ELR (cell line): ENCODE results near the gene GAK.

Experiments
- DNase-seq: peaks from one replicate; pipeline ENCODE4 v3.0.0-alpha.2; 2015; ENCODE audit warnings: low read depth

GAK gene

DNA sequence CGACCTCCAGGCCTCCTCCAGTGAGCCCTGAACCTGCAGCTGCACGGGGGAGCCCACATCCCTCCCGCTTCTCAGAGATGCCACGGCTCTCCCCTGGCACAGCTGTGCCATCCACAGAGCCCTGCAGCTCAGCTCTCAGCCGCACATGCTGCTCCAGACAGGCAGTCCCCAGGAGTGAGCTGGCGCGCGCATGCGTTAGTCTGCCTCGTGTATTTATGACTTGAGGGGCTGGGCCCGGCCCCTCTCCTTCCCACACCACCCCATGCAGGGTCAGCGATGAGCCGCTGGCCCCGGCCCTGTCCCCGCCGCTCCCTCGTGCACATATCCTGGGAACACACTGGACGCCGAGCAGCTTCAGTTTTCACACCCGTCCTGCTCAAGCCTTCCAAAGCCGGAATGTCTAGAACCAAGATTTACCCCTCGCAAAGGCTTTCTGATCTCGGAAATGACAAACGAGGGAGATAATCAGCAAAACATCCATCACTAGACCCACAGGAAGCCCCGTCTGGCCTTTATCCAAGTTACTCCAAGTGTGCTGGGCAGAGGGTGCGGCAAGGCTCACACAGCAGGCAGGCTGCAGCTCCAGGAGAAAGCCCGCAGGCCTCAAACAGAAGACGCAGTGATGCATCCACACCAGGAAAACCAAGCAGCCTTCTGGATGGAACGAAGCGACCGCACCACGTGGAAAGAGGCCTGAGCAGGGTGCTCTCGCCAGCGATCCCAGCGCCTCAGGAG, 24.3 kb downstream of the GAK start:
- no peak for DNase-seq

DNA sequence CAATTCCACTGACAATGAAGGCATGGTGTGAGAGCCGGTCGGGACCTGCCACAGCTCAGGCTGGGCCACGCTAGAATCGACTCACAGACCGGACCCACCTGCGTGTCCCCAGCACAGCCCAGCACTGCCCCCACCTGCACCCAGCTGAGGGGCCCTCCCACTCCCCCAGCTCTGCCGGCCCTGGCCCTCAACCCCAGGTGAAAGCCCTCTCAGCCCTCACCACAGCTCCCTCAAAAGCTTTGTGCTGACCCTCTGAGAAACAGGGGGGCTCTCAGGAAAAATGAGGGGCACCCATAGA, 25.1 kb downstream of the GAK start:
- no peak for DNase-seq

- no peak for DNase-seq
Observed at GRCh38 chr4:906339-907102, 25.6 kb downstream of the GAK start.

GRCh38 chr4:905485-906338, 26.4 kb downstream of the GAK start:
- peak; percentile 7 for DNase-seq

DNA sequence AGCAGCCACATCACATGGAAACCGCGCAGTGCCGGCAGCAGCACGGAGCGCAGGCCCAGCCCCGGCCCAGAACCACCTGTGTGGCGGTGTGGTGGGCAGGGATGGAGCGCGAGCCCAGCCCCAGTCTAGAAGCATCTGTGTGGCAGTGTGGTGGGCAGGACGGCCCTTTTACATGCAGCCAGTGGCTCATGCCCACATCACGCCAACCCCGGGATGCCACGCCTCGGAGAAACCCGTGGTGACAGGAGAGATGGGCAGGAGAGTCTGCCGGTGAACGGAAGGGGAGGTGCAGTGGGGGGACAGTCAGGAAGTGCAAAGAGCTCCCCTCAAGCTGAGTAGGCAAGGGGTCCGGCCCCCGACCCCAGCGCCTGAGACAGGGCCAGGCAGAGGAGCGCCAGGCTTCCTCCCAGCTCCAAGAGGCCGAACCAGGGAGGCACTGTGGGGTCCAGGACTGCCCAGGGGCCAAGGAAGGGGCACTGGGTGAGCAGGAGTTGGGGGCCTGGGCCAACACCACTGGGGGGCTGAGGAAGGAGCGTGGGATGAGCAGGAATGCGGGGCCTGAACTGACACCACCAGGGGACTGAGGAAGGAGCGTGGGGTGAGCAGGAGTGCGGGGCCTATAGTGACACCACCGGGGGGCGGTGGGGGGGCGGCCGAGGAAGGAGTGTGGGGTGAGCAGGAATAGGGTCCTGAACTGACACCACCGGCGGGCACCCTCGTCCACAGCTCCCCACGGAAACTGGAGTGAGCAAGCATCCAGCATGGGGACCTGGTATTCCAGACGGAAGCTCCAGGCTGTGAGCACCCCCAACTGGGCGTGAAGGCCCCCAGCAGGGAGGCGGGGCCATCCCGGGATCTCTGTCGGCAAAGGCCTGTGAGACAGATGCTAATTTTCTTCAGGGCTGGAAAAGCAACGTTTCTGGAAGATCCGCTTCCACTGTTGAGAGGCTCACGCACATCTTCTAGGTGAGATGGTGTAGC, 28.8 kb downstream of the GAK start:
- no peak for DNase-seq

- DNase-seq, result no peak
Observed at GRCh38 chr4:901192-901910, 30.8 kb downstream of the GAK start.

- no peak for DNase-seq
Observed at GRCh38 chr4:900721-901120, 31.4 kb downstream of the GAK start.

DNA sequence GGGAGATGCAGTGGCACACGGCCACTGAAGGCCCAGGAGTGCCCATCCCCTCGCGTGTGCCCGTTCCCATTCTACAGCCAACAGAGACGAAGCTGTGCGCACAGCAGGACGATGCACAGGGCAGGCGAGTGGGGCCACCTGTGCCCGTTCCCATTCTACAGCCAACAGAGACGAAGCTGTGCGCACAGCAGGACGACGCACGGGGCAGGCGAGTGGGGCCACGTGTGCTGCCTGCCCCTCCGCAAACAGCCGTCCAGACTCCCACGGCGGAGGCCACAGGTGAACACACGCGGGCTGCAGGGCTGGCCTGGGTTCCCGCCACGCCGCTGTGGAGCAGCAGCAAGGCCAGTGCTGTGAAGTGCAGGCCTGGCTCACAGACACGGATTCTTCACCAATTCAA, 32.0 kb downstream of the GAK start:
- DNase-seq, result no peak

DNA sequence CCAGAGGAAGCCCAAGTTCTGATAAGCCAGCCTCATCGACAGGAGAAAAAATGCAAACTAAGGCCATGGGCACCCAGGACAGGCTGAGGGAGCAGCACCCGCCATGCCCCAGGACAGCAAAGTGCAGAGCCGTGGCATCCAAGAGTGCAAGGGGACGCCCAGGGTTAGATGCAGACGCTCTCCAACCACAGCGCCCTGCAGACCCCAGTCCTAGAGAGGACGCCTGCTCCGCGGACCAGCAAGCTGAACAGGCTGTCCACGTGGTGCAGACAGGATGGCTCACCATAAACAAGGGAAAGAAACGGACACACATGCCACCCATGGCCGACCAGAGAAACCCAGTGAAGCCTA, 32.6 kb downstream of the GAK start:
- no peak for DNase-seq

- DNase-seq, result no peak
Observed at GRCh38 chr4:898869-899555, 33.1 kb downstream of the GAK start.

DNA sequence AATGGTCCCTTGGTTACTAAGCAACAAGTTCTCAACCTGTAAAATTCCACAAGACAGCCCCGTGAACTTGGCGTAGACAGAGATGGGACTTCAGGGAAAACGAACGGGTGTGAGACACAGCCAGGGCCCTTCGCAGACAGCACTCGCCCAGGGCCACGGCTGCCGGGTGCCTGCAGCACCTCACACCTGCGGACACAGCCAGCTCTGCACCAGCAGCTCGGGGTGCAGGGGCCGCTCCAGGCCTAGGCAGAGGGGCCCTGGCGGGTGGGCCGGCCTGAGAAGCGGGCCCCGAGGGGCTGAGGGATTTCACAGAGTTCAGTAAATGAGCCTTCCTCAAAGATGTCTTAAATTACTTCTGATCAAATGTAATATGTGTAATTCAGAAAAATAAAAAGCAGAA, 34.0 kb downstream of the GAK start:
- DNase-seq, result no peak

GRCh38 chr4:896630-897029, 35.5 kb downstream of the GAK start:
- DNase-seq, result no peak

DNA sequence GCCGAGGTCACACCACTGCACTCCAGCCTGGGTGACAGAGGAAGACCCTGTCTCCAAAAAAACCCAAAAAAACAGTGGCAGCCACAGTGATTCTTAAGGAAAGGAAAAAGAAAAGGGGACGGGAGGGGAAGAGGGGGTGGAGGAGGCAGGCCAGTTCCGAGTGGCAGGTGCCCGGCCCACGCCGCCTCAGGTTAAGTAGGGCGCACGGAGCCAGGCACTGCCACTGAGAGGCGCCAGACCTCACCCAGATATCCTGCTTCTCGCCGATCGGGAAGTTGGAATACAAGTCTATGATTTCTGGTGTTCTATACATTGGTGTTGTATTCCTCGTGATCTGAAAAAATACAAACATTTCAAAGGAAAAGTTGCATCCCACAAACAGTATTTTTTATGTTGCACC, 35.9 kb downstream of the GAK start:
- no peak for DNase-seq

DNA sequence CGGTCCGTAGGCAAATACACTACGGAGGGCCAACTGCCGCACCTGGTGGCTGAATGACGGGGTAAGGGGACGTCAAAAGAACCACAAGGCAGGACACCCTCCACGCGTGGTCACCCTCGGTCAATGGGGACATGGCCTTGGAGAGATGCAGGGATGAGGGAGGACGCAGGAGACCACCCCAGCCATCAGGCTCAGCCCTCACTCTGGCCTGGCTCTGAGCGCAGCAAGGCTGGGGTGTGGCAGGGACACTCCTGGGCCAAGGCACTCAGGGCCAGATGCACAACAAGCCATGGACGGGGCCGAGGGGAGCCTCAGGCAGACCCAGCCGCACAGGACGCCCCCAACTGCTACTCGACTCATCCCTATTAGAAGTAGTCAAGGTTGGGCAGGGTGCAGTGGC, 36.5 kb downstream of the GAK start:
- no peak for DNase-seq

DNA sequence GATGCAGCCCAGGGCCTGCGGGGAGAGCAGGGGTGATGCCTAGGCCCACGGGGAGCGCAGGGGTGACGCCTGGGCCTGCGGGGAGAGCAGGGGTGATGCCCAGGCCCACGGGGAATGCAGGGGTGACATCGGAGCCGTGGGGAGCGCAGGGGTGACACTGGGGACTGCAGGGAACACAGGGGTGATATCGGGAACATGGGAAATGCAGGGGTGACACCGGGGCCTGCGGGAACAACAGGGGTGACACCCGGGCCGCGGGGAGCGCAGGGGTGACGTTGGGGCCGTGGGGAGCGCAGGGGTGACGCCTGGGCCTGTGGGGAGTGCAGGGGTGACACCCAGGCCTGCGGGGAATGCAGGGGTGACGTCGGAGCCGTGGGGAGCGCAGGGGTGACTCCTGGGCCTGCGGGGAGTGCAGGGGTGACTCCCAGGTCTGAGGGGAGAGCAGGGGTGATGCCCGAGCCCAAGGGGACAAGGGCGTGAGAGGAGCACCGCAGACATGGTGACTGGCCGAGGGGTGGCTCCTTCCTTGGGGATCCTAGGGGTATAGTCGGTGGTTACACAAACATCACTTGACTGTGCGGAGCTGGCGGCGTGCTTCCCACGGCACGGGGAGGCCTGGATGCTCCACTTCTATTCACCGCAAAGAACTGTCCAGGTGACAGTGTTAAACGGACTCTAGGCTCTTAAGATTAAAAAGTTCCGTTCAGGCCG, 38.0 kb downstream of the GAK start:
- DNase-seq, result no peak

GRCh38 chr4:893276-893994, 38.7 kb downstream of the GAK start:
- no peak for DNase-seq

DNA sequence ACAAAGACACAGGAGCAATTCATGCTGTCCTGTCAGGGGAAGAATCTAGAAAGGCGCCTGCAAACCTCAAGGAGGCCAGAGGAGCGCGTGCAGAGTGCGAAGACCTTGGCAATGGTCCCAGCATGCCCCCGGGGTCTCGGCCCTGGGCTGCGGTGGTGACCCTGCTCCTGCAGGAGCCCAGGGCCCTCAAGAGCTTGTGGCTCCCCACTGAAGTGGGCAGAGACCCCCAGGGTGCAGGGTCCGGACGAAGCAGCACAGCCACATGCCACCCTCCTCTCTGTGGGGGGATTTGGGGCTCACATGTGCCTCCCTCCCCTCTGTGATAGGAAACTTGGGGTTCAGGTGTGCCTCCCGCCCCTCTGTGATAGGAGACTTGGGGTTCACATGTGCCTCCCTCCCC, 39.3 kb downstream of the GAK start:
- no peak for DNase-seq

DNA sequence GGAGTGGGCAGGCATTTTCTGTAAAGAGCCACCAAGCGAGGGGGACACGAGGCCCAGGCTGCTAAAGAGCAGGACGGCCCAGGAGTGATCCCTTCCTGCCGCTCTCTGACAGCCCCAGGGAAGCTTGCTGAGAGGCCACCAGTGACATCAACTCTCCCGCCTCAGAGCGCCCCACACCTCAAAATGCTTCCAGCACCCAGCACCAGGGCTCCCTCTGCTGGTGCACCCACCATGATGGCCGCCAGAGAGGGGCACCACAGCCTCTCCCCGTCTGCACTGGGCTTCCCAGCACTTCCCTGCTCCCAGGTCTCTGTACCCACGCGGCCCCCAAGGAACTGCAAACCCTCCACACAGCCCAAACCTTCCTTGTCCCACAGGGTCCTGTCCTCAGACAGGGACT, 40.4 kb downstream of the GAK start:
- DNase-seq, result peak; percentile 6

DNA sequence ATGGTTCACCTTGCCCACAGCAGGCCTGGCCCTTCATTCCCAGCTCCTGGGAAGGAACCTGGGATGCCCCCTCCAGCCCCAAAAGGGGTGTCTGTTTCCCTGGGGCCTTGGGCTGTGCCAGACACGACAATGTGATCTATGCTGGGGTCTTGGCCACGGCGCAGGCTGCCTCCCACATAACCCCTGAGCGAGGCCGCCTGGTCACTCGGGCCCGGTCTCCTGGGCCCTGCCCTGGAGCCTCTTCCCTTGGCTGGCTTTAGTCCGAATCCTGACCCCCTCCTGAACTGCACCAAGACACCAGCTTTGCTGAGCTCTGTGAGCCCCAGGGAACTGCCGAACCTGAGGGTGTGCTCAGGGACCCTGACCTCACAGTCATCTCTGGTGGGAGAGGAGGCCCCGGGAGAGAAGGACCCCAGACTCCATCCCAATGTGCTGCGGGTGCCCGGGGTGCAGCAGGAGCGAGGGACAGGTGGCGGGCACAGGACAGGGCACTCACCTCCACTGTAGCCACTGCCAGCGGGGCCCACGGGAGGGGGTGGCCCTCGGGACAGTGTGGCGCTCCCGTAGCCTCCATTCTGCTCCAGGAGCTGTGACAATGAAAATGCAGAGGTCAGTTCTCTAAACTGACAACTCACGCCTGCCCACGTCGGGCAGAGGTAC, 42.0 kb downstream of the GAK start:
- DNase-seq, result no peak
